Panc1 (cell line): ENCODE results near the gene MYO1E.

Experiments
- POLR2AphosphoS5 ChIP-seq: IDR thresholded peaks from 2 replicates; pipeline ENCODE4 v1.6.1; 2012; ENCODE audit warnings: mild to moderate bottlenecking, low read depth, low read length, moderate library complexity
- SIN3A ChIP-seq: IDR thresholded peaks from 2 replicates; pipeline ENCODE4 v1.6.1; 2012; ENCODE audit warnings: low read depth, mild to moderate bottlenecking, low read length, moderate library complexity, borderline replicate concordance; ENCODE audit not compliant: insufficient read depth
- TF ChIP-seq, protein P1 (sequence below): fragments of 450-650 bp; IDR thresholded peaks from 2 replicates; pipeline ENCODE4 v1.5.1; 2017; ENCODE audit warnings: mild to moderate bottlenecking
- TF ChIP-seq, protein P2 (sequence below), 2 experiments: IDR thresholded peaks; 2 replicates each; pipeline ENCODE4 v1.6.1; 2011 to 2012; ENCODE audit warnings: low read depth in 2 of 2, control low read depth in 1 of 2, low read length in 1 of 2, mild to moderate bottlenecking in 1 of 2, moderate library complexity in 1 of 2; ENCODE audit not compliant: insufficient read depth in 1 of 2

DNA sequence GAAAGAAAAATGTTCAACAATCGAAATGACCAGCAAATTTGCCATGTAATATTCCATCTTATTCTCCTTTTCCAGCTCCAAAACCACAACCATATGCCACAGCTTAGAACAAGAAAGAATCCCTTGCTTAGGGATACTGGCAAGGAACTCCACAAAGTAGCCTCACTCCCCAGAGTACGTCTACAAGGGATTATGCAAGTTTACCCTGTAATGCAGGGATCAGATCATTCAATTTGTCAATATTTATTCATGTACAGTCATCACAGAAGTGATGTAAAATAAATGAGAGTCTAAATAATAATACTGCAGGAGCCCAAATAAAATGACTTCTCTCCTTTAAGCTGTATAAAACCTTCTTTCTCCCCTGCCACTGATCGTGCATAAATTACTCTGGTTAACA lies 23.5 kb upstream of the MYO1E start:
- TF ChIP-seq, protein P1, sequence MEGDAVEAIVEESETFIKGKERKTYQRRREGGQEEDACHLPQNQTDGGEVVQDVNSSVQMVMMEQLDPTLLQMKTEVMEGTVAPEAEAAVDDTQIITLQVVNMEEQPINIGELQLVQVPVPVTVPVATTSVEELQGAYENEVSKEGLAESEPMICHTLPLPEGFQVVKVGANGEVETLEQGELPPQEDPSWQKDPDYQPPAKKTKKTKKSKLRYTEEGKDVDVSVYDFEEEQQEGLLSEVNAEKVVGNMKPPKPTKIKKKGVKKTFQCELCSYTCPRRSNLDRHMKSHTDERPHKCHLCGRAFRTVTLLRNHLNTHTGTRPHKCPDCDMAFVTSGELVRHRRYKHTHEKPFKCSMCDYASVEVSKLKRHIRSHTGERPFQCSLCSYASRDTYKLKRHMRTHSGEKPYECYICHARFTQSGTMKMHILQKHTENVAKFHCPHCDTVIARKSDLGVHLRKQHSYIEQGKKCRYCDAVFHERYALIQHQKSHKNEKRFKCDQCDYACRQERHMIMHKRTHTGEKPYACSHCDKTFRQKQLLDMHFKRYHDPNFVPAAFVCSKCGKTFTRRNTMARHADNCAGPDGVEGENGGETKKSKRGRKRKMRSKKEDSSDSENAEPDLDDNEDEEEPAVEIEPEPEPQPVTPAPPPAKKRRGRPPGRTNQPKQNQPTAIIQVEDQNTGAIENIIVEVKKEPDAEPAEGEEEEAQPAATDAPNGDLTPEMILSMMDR = no peak
- TF ChIP-seq POLR2AphosphoS5 = no peak
- TF ChIP-seq, protein P2, sequence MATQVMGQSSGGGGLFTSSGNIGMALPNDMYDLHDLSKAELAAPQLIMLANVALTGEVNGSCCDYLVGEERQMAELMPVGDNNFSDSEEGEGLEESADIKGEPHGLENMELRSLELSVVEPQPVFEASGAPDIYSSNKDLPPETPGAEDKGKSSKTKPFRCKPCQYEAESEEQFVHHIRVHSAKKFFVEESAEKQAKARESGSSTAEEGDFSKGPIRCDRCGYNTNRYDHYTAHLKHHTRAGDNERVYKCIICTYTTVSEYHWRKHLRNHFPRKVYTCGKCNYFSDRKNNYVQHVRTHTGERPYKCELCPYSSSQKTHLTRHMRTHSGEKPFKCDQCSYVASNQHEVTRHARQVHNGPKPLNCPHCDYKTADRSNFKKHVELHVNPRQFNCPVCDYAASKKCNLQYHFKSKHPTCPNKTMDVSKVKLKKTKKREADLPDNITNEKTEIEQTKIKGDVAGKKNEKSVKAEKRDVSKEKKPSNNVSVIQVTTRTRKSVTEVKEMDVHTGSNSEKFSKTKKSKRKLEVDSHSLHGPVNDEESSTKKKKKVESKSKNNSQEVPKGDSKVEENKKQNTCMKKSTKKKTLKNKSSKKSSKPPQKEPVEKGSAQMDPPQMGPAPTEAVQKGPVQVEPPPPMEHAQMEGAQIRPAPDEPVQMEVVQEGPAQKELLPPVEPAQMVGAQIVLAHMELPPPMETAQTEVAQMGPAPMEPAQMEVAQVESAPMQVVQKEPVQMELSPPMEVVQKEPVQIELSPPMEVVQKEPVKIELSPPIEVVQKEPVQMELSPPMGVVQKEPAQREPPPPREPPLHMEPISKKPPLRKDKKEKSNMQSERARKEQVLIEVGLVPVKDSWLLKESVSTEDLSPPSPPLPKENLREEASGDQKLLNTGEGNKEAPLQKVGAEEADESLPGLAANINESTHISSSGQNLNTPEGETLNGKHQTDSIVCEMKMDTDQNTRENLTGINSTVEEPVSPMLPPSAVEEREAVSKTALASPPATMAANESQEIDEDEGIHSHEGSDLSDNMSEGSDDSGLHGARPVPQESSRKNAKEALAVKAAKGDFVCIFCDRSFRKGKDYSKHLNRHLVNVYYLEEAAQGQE (IDR thresholded peaks at IDR 0.05; ENCODE audit: insufficient read depth in 1 of 2, low read depth in 2 of 2, low read length in 1 of 2) = no peak
- TF ChIP-seq SIN3A = no peak
